ENCODE data around the gene PRKACB.
A peak's percentile ranks its signal among the peaks of the same experiment; 100 is the strongest.
"Not testable (repeated sequence)": the region's sequence is repeated elsewhere in the genome, so short reads cannot be mapped to it uniquely, and the experiment has no call there.

The PRKACB gene

GRCh38 chr1:84224905-84225304 lies 80.8 kb downstream of the PRKACB start:
- peak; percentile 25 for DNase-seq

- DNase-seq = peak; percentile 88
Observed at GRCh38 chr1:84225646-84226045, 81.6 kb downstream of the PRKACB start.

GRCh38 chr1:84232676-84233075 lies 88.6 kb downstream of the PRKACB start:
- not testable (repeated sequence) for DNase-seq

GRCh38 chr1:84236256-84236655 lies 92.2 kb downstream of the PRKACB start:
- peak; percentile 54 for DNase-seq

GRCh38 chr1:84242641-84243040 lies 98.6 kb downstream of the PRKACB start:
- peak; percentile 68 for DNase-seq

- DNase-seq = peak; percentile 93
Observed at GRCh38 chr1:84245563-84245962, 101.5 kb downstream of the PRKACB start.

- DNase-seq = peak; percentile 84
Observed at GRCh38 chr1:84246213-84246612, 102.1 kb downstream of the PRKACB start.

GRCh38 chr1:84247425-84248220 lies 103.6 kb downstream of the PRKACB start:
- peak; percentile 63 for DNase-seq

GRCh38 chr1:84250668-84251067 lies 106.6 kb downstream of the PRKACB start:
- DNase-seq = no peak

- DNase-seq = no peak
Observed at GRCh38 chr1:84253036-84253435, 109.0 kb downstream of the PRKACB start.

- no peak for DNase-seq
Observed at GRCh38 chr1:84253891-84254290, 109.8 kb downstream of the PRKACB start.

- no peak for DNase-seq
Observed at GRCh38 chr1:84254703-84255238, 110.7 kb downstream of the PRKACB start.

- peak; percentile 84 for DNase-seq
Observed at GRCh38 chr1:84255582-84255981, 111.5 kb downstream of the PRKACB start.

GRCh38 chr1:84257617-84258016 lies 113.5 kb downstream of the PRKACB start:
- no peak for DNase-seq

- DNase-seq = no peak
Observed at GRCh38 chr1:84259376-84259775, 115.3 kb downstream of the PRKACB start.

GRCh38 chr1:84259989-84260388 lies 115.9 kb downstream of the PRKACB start:
- no peak for DNase-seq

- DNase-seq = no peak
Observed at GRCh38 chr1:84260852-84261518, 116.9 kb downstream of the PRKACB start.

- DNase-seq = no peak
Observed at GRCh38 chr1:84264961-84265360, 120.9 kb downstream of the PRKACB start.

GRCh38 chr1:84265867-84266266 lies 121.8 kb downstream of the PRKACB start:
- no peak for DNase-seq

- DNase-seq = no peak
Observed at GRCh38 chr1:84266748-84267147, 122.7 kb downstream of the PRKACB start.

- DNase-seq = no peak
Observed at GRCh38 chr1:84267476-84267875, 123.4 kb downstream of the PRKACB start.

GRCh38 chr1:84268346-84268745 lies 124.3 kb downstream of the PRKACB start:
- no peak for DNase-seq

- DNase-seq = no peak
Observed at GRCh38 chr1:84269306-84269705, 125.2 kb downstream of the PRKACB start.
